Mesenchymal stem cell (in vitro differentiated cells and primary cell): ENCODE data around the gene UBR1.
"Not testable (repeated sequence)": the region's sequence is repeated elsewhere in the genome, so short reads cannot be mapped to it uniquely, and the experiment has no call there.

Experiments
- DNase-seq: peaks from one replicate; pipeline ENCODE4 v3.0.0-alpha.2; 2013
- H2AFZ ChIP-seq: one replicate; pipeline ENCODE4 v1.6.1; 2013; ENCODE audit warnings: low read depth, mild to moderate bottlenecking, control low read depth, inconsistent platforms, low read length, moderate library complexity
- H2AK5ac ChIP-seq: 2 replicates; pipeline ENCODE4 v1.6.1; 2013; ENCODE audit warnings: low read length, moderate library complexity, mild to moderate bottlenecking, inconsistent platforms; ENCODE audit not compliant: severe bottlenecking
- H2BK120ac ChIP-seq: one replicate; pipeline ENCODE4 v1.6.1; 2013; ENCODE audit warnings: low read depth, mild to moderate bottlenecking, inconsistent platforms, low read length, moderate library complexity
- H2BK12ac ChIP-seq, 2 experiments: one replicate each; pipeline ENCODE4 v1.6.1; 2013; ENCODE audit warnings: inconsistent platforms in 2 of 2, low read length in 2 of 2, mild to moderate bottlenecking in 2 of 2, moderate library complexity in 2 of 2, control low read depth in 1 of 2
- H2BK15ac ChIP-seq: one replicate; pipeline ENCODE4 v1.6.1; 2013; ENCODE audit warnings: mild to moderate bottlenecking, low read depth, inconsistent platforms; ENCODE audit not compliant: poor library complexity, severe bottlenecking
- H2BK5ac ChIP-seq: 2 replicates; pipeline ENCODE4 v1.6.1; 2013; ENCODE audit warnings: low read depth, mild to moderate bottlenecking, low read length, control low read depth, inconsistent platforms; ENCODE audit not compliant: poor library complexity, severe bottlenecking
- H3K14ac ChIP-seq, 2 experiments: one replicate each; pipeline ENCODE4 v1.6.1; 2013; ENCODE audit warnings: inconsistent platforms in 2 of 2, low read length in 2 of 2, control low read depth in 1 of 2, mild to moderate bottlenecking in 1 of 2, moderate library complexity in 1 of 2
- H3K18ac ChIP-seq, 2 experiments: one replicate each; pipeline ENCODE4 v1.6.1; 2013; ENCODE audit warnings: inconsistent platforms in 2 of 2, low read length in 2 of 2, control low read depth in 1 of 2, low read depth in 1 of 2, mild to moderate bottlenecking in 1 of 2
- H3K23ac ChIP-seq, 2 experiments: one replicate each; pipeline ENCODE4 v1.6.1; 2013; ENCODE audit warnings: inconsistent platforms in 2 of 2, low read length in 2 of 2, mild to moderate bottlenecking in 2 of 2, moderate library complexity in 2 of 2, control low read depth in 1 of 2
- H3K27ac ChIP-seq: 2 replicates; pipeline ENCODE4 v1.5.1; 2013; ENCODE audit warnings: mild to moderate bottlenecking, moderate library complexity, low read length, control low read depth, inconsistent platforms; ENCODE audit not compliant: poor library complexity, severe bottlenecking
- H3K27me3 ChIP-seq, 2 experiments: 2 replicates each; pipeline versions ENCODE4 v1.6.1 to v1.7.0; 2013; ENCODE audit warnings: low read length in 2 of 2, mild to moderate bottlenecking in 2 of 2, moderate library complexity in 2 of 2, control low read depth in 1 of 2, inconsistent platforms in 1 of 2; ENCODE audit not compliant: control insufficient read depth in 1 of 2, insufficient read depth in 1 of 2
- H3K36me3 ChIP-seq, 2 experiments: 2 replicates each; pipeline versions ENCODE4 v1.6.1 to v1.7.0; 2013; ENCODE audit warnings: low read length in 2 of 2, control low read depth in 1 of 2, inconsistent platforms in 1 of 2, low read depth in 1 of 2, mild to moderate bottlenecking in 1 of 2; ENCODE audit not compliant: insufficient read depth in 2 of 2, control insufficient read depth in 1 of 2
- H3K4ac ChIP-seq, 2 experiments: one replicate each; pipeline ENCODE4 v1.6.1; 2013; ENCODE audit warnings: inconsistent platforms in 2 of 2, low read length in 2 of 2, mild to moderate bottlenecking in 2 of 2, moderate library complexity in 2 of 2, control low read depth in 1 of 2, low read depth in 1 of 2
- H3K4me1 ChIP-seq: 2 replicates; pipeline ENCODE4 v1.6.1; 2013; ENCODE audit warnings: low read depth, low read length, control low read depth; ENCODE audit not compliant: control insufficient read depth, insufficient read depth
- H3K4me2 ChIP-seq: 2 replicates; pipeline ENCODE4 v1.6.1; 2013; ENCODE audit warnings: low read length, mild to moderate bottlenecking, inconsistent platforms; ENCODE audit not compliant: poor library complexity, severe bottlenecking
- H3K4me3 ChIP-seq, 2 experiments: 2 replicates each; pipeline versions ENCODE4 v1.5.1 to v1.7.0; 2013; ENCODE audit warnings: low read length in 2 of 2, mild to moderate bottlenecking in 2 of 2, control low read depth in 1 of 2, low read depth in 1 of 2; ENCODE audit not compliant: insufficient read depth in 1 of 2
- H3K79me1 ChIP-seq: replicated peaks from 2 replicates; pipeline ENCODE4 v1.6.1; 2013; ENCODE audit warnings: mild to moderate bottlenecking, control low read depth, low read length, inconsistent platforms; ENCODE audit not compliant: poor library complexity, severe bottlenecking
- H3K9ac ChIP-seq: 2 replicates; pipeline ENCODE4 v1.7.0; 2013; ENCODE audit warnings: mild to moderate bottlenecking, low read length, moderate library complexity
- H3K9me3 ChIP-seq: 2 replicates; pipeline ENCODE4 v1.7.0; 2013; ENCODE audit warnings: mild to moderate bottlenecking, low read length; ENCODE audit not compliant: control insufficient read depth
- H4K8ac ChIP-seq: one replicate; pipeline ENCODE4 v1.6.1; 2013; ENCODE audit warnings: inconsistent platforms, mild to moderate bottlenecking, low read length, moderate library complexity
- H4K91ac ChIP-seq: one replicate; pipeline ENCODE4 v1.6.1; 2013; ENCODE audit warnings: mild to moderate bottlenecking, low read length, inconsistent platforms
- whole genome bisulfite sequencing: methylation state at CpG from one replicate; pipeline ENCODE4 v1.1.7; 2013; ENCODE audit warnings: mixed read lengths; 5-methylcytosine and 5-hydroxymethylcytosine counted together

Gene UBR1

DNA sequence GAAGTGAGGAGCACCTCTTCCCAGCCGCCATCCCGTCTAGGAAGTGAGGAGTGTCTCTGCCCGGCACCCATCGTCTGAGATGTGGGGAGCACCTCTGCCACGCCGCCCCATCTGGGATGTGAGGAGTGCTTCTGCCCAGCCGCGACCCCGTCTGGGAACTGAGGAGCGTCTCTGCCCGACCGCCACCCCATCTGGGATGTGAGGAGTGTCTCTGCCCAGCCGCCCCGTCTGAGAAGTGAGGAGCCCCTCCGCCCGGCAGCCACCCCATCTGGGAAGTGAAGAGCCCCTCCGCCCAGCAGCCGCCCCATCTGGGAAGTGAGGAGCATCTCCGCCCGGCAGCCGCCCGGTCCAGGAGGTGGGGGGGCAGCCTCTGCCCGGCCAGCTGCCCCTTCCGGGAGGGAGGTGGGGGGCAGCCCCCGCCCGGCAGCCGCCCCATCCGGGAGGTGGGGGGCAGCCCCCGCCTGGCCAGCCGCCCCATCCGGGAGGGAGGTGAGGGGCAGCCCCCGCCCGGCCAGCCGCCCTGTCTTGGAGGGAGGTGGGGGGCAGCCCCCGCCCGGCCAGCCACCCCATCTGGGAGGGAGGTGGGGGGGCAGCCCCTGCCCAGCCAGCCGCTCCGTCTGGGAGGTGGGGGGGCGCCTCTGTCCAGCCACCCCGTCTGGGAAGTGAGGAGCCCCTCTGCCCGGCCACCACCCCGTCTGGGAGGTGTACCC is 100.8 kb downstream of the UBR1 start:
- not testable (repeated sequence) for H3K9me3 ChIP-seq, H2BK5ac ChIP-seq, H2AK5ac ChIP-seq, H3K27ac ChIP-seq, H2BK15ac ChIP-seq, H3K23ac ChIP-seq, H3K4ac ChIP-seq, H3K4me1 ChIP-seq, H3K18ac ChIP-seq, H4K91ac ChIP-seq, H2BK120ac ChIP-seq, H3K9ac ChIP-seq, H2BK12ac ChIP-seq, H4K8ac ChIP-seq, H3K4me2 ChIP-seq, H2AFZ ChIP-seq, H3K27me3 ChIP-seq, H3K79me1 ChIP-seq, DNase-seq, H3K4me3 ChIP-seq, H3K14ac ChIP-seq
- 98% methylated on average over 29 of the region's 42 CpGs for WGBS
- peaks cover 35 to 63% of the 10 kb centered on the region in 2 experiments for H3K36me3 ChIP-seq

DNA sequence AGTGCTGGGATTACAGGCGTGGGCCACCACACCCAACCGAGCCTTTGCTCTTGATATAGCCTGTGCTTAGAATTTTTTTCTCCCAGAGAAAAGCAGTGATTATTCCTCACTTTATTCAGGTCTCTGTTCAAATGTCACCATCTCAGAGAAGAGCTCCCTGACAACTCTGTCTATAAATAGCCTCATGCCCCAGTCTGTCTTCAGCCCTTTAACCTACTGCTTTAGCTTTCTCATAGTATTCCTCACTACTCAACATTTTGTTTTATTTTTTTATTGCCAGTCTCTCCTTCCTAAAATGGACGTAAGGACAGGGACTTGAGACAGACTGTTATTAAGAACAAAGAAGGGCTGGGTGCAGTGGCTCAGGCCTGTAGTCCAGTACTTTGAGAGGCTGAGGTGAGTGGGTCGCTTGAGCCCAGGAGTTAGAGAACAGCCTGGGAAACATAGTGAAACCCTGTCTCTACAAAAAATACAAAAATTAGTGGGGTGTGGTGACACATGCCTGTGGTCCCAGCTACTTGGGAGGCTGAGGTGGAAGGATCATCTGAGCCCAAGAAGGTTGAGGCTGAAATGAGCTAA is 106.5 kb downstream of the UBR1 start:
- no peak overlapping the region for H2BK15ac ChIP-seq
- no peaks in the 10 kb centered on the region for H3K27me3 ChIP-seq
- H2BK12ac ChIP-seq = no peak overlapping the region
- H3K9ac ChIP-seq = no peak overlapping the region
- 90% methylated on average over 3 of the region's 4 CpGs for WGBS
- no peaks in the 10 kb centered on the region for H3K4me1 ChIP-seq
- H3K4me3 ChIP-seq = no peak overlapping the region
- no peaks in the 10 kb centered on the region for H3K9me3 ChIP-seq
- no peak overlapping the region for H2AK5ac ChIP-seq
- no peak overlapping the region for H3K23ac ChIP-seq
- no peak overlapping the region for H3K27ac ChIP-seq
- no peak overlapping the region for H2BK120ac ChIP-seq
- no peak overlapping the region for H3K14ac ChIP-seq
- no peak overlapping the region for H2AFZ ChIP-seq
- no peak overlapping the region for H3K4me2 ChIP-seq
- H3K18ac ChIP-seq = no peak overlapping the region
- peaks cover 14 to 65% of the 10 kb centered on the region in 2 experiments for H3K36me3 ChIP-seq
- H3K79me1 ChIP-seq = peaks cover 2% of the 10 kb centered on the region
- no peak overlapping the region for H4K91ac ChIP-seq
- H4K8ac ChIP-seq = no peak overlapping the region
- no peak overlapping the region for H3K4ac ChIP-seq
- H2BK5ac ChIP-seq = no peak overlapping the region
- DNase-seq = peak; percentile 40

- Histone ChIP-seq H3K79me1 (peaks cover 4% of the 10 kb centered on the region), H2BK120ac (no peak overlapping the region), H3K18ac (no peak overlapping the region), H3K9me3 (no peaks in the 10 kb centered on the region), H4K8ac (no peak overlapping the region), H2BK5ac (no peak overlapping the region), H3K4me3 (no peak overlapping the region), H3K14ac (no peak overlapping the region), H3K27ac (no peak overlapping the region), H3K4me1 (no peaks in the 10 kb centered on the region), H3K4ac (no peak overlapping the region), H3K23ac (no peak overlapping the region), H2BK12ac (no peak overlapping the region), H4K91ac (no peak overlapping the region), H2AFZ (no peak overlapping the region), H3K4me2 (no peak overlapping the region), H3K27me3 (no peaks in the 10 kb centered on the region), H3K36me3 (peaks cover 15 to 57% of the 10 kb centered on the region in 2 experiments), H2AK5ac (no peak overlapping the region), H2BK15ac (no peak overlapping the region), H3K9ac (no peak overlapping the region)
- no peak for DNase-seq
- WGBS = 95% methylated on average over 7 of the region's 7 CpGs
These were observed 109.0 kb downstream of the UBR1 start for GRCh38 chr15:42996871-42997270.

- Histone ChIP-seq H3K36me3 (peaks cover 12 to 55% of the 10 kb centered on the region in 2 experiments), H3K27me3 (no peaks in the 10 kb centered on the region), H3K27ac (no peak overlapping the region), H3K79me1 (peaks cover 6% of the 10 kb centered on the region), H4K91ac (no peak overlapping the region), H2BK12ac (no peak overlapping the region), H2BK5ac (no peak overlapping the region), H3K9ac (no peak overlapping the region), H3K9me3 (no peaks in the 10 kb centered on the region), H2AK5ac (no peak overlapping the region), H3K4me2 (no peak overlapping the region), H3K18ac (no peak overlapping the region), H2AFZ (no peak overlapping the region), H4K8ac (no peak overlapping the region), H3K4ac (no peak overlapping the region), H3K4me1 (no peaks in the 10 kb centered on the region), H2BK15ac (no peak overlapping the region), H3K4me3 (no peak overlapping the region), H3K14ac (no peak overlapping the region), H2BK120ac (no peak overlapping the region), H3K23ac (no peak overlapping the region)
- WGBS = 58% methylated on average over 2 of the region's 2 CpGs
- peak; percentile 73 for DNase-seq
These were observed 111.3 kb downstream of the UBR1 start for GRCh38 chr15:42994546-42994945.
